Colon (tissue), 2 donors: Measurements from ENCODE around the gene CRTC2.
"Not testable (repeated sequence)": the region's sequence is repeated elsewhere in the genome, so short reads cannot be mapped to it uniquely, and the experiment has no call there.

Experiments used
- FAIRE-seq: peaks from 2 replicates; lab custom pipeline; 2012; peaks lifted over from hg19 to GRCh38; lab: Jason Lieb, UNC
- donor health status: control.
- donor health status: control.

CRTC2 gene, protein sequence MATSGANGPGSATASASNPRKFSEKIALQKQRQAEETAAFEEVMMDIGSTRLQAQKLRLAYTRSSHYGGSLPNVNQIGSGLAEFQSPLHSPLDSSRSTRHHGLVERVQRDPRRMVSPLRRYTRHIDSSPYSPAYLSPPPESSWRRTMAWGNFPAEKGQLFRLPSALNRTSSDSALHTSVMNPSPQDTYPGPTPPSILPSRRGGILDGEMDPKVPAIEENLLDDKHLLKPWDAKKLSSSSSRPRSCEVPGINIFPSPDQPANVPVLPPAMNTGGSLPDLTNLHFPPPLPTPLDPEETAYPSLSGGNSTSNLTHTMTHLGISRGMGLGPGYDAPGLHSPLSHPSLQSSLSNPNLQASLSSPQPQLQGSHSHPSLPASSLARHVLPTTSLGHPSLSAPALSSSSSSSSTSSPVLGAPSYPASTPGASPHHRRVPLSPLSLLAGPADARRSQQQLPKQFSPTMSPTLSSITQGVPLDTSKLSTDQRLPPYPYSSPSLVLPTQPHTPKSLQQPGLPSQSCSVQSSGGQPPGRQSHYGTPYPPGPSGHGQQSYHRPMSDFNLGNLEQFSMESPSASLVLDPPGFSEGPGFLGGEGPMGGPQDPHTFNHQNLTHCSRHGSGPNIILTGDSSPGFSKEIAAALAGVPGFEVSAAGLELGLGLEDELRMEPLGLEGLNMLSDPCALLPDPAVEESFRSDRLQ

DNA sequence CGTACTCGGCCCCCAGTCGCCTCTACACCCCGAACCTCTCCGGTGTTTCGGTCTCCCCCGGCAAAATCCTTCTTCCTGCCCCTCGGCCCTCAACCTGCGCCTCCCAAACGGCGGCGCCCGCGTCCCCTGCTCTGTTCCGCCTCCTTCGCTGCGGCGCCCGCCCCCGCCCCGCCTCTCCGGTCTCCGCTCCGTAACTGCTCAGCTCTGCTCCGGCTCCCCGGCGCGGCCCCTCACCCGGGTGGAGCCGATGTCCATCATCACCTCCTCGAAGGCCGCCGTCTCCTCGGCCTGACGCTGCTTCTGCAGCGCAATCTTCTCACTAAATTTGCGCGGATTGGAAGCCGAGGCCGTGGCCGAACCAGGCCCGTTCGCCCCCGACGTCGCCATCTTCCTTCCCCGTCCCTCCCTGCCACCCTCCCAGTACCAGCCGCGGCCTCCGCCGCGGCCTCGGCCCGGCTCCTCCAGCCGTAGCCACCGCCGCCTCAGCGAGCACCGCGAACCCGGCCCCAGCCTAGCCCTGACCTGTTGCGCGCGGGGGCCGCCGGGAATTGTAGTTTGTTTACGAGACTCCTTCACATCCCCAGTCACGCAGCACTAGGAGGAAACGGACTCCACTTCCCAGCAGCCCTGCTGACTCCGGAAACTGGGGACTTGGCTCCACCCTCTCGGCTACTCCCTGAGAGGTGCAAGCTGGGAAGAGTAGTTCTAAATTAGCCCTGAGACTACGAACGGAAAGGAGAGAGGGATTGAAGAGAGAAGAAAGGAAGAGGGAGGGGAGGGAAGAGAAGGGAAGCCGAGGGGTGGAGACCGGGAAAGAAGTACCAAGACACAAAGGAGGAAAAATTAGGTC is at the start of gene CRTC2:
Gene CRTC2, minus strand, starts transcription at position 502 of the 850 bp plus-strand sequence. Its CDS starts 115 bp downstream, at position 387.
- FAIRE-seq = no peak

DNA sequence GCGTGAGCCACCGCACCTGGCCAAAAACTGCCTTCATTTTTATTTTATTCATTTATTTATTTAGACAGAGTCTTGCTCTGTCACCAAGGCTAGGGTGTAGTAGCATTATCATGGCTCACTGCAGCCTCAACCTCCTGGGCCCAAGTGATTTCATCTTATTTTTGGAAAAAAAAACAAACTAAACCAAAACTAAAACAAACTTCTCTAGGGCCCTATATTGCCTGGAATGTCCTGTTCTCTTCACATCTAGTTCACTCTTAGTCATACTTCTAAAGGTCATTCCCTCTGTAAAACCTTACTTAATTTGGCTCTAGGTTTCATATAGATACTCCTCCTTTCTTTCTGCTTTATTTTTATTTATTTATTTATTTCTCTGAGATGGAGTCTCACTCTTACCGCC is 47.7 kb upstream of the CRTC2 start:
- FAIRE-seq = no peak

- no peak for FAIRE-seq
These were observed 42.0 kb upstream of the CRTC2 start for GRCh38 chr1:154000420-154000819.

GRCh38 chr1:153996882-153997281 is 38.5 kb upstream of the CRTC2 start:
- FAIRE-seq = not testable (repeated sequence)

DNA sequence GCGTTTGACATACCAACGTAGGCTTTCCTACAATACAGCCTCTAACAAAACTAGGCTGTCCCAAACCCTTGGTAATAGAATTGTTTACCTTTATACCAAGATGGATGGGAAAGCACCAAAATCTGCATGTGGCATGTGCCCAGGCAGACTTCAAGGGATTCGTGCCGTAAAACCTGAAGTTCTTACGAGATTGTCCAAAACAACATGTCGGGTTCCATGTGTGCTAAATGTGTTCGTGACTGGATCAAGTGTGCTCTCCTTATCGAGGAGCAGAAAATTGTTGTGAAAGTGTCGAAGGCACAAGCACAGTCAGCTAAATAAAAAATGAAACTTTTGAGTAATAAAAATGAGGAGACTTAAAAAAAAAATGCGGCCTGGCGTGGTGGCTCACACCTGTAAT is 37.2 kb upstream of the CRTC2 start:
- FAIRE-seq = no peak

DNA sequence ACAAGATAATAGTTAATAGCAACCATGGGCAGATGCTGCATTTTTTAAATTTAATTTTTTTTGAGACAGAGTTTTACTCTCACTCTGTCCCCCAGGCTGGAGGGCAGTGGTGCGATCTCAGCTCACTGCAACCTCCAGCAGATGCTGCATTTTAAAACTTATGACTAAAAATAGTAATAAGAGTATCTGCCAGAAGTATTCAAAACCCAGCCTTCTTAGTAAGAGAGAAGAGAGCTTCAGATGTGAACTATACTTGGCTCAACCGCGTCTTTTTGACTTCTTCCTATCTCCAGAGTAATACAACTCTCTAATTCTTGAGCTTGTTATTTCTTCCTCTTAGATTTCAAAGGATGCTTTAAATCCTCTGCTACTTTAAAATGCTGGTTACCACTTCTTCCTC is 36.8 kb upstream of the CRTC2 start:
- no peak for FAIRE-seq

GRCh38 chr1:153991806-153992205 is 33.4 kb upstream of the CRTC2 start:
- no peak for FAIRE-seq

- FAIRE-seq = no peak
These were observed 32.8 kb upstream of the CRTC2 start for GRCh38 chr1:153991151-153991630.

GRCh38 chr1:153990468-153991150 is 32.2 kb upstream of the CRTC2 start, which contains the start of gene RPS27:
TSS of gene RPS27 (plus strand) at chr1:153990762. CDS start at chr1:153990797, 35 bp downstream.
- FAIRE-seq = peak; percentile 14

- FAIRE-seq = no peak
These were observed 29.2 kb upstream of the CRTC2 start for GRCh38 chr1:153987621-153988020.

GRCh38 chr1:153985941-153986761 is 27.7 kb upstream of the CRTC2 start, which contains the start of gene RAB13:
TSS of gene RAB13 (minus strand) at chr1:153986339. CDS start at chr1:153986236, 103 bp downstream.
- no peak for FAIRE-seq

DNA sequence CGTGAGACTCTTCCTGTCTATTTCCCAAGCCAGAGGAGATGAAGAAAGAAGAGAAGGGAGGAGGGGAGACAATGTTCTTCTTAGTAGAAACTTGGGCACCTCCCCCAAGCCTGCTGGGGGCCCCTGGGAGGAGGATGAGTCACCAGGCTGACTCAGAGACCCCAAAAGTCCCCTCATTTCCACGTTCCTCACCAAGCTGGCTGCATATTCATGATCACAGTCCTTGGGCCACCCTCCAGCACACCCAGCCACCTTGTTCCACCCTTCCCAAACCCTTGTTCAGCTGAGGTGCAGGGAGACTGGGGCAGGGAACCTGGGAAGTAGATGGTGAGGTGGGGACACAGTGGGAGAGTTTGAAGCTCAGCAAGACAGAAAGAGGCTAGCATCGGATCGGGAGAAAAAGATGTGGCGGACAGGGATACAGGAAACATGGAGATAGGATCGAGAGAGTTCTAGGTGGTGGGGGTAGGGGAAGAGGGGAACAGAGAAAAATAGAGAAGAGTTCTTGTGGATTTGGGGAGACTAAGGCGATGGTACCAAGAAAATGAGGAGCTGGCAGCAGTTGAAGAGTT is 27.0 kb upstream of the CRTC2 start:
- FAIRE-seq = no peak

DNA sequence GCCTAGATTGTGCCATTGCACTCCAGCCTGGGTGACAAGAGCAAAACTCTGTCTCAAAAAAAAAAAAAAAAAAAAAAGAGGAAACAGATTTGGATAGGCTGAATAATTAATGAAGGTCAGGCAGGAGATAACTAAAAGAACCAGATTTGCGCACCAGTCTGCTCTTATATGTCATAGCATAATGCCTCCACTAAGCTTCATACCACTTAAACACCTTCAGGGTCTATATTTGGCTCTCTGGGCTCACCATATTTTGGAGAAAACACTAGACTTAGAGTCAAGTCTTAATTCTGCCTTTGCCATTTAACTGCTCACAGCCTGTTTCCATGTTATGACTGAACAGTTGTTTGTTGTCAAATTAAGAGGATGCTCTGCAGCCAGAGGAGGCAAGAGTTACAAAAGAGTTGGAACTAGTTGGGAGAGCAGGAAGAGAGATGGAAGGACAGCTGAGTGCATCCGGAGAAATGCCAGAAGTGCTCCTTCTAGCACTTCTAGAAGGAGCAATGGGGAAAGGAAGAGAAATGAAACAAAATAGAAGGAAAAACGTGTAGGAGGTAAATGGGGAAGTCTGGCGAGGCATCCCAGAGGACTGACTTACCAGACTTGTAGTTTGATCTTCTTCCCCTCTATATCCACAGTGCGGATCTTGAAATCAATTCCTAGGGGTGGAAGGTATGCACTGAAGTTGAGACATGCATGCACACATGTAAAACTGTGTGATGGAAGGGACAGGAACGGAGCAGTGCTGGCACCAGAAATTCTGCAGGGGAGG is 25.9 kb upstream of the CRTC2 start:
- FAIRE-seq = no peak

GRCh38 chr1:153981735-153982134 is 23.3 kb upstream of the CRTC2 start:
- not testable (repeated sequence) for FAIRE-seq

- not testable (repeated sequence) for FAIRE-seq
These were observed 20.7 kb upstream of the CRTC2 start for GRCh38 chr1:153979091-153979490.

GRCh38 chr1:153978274-153978909 is 20.0 kb upstream of the CRTC2 start:
- FAIRE-seq = no peak

GRCh38 chr1:153977250-153978240 is 19.1 kb upstream of the CRTC2 start, which contains the start of gene JTB:
TSS of gene JTB (minus strand) at chr1:153977674. CDS start at chr1:153977252, 422 bp downstream.
- FAIRE-seq = no peak
